Transverse colon (tissue), 4 donors: ENCODE results near the gene FBXL15. TPM values are rescaled to one million over a fixed set of nuclear protein-coding genes. Genes with fewer than 3 reads are reported as not detected.

ENCODE experiments used
- DNase-seq: peaks from one replicate; pipeline ENCODE4 v3.0.0-alpha.2; 2019
- H3K27ac ChIP-seq, 4 donors: fragments of 200-600 bp; sonication (generic); 2 replicates each; pipeline ENCODE4 v1.5.1; 2016 to 2018; ENCODE audit warnings: inconsistent platforms in 4 of 4
- H3K27me3 ChIP-seq: fragments of 200-600 bp; sonication (generic); 2 replicates; pipeline ENCODE4 v1.5.1; 2017; ENCODE audit warnings: inconsistent platforms
- H3K36me3 ChIP-seq, 4 donors: fragments of 200-600 bp; sonication (generic); 2 replicates each; pipeline ENCODE4 v1.5.1; 2017 to 2019; ENCODE audit warnings: inconsistent platforms in 4 of 4
- H3K4me1 ChIP-seq, 4 donors: fragments of 200-600 bp; sonication (generic); 2 replicates each; pipeline ENCODE4 v1.5.1; 2017 to 2020; ENCODE audit warnings: inconsistent platforms in 4 of 4
- H3K4me3 ChIP-seq, 4 donors: fragments of 200-600 bp; sonication (generic); 1 replicate in 1 of 4; 2 replicates in 3 of 4; pipeline versions ENCODE4 v1.5.1 to v1.6.1; 2017 to 2019; ENCODE audit warnings: inconsistent platforms in 4 of 4
- H3K9me3 ChIP-seq, 2 donors: fragments of 200-600 bp; sonication (generic); 2 replicates each; pipeline ENCODE4 v1.5.1; 2017 to 2019; ENCODE audit warnings: inconsistent platforms in 2 of 2
- CTCF ChIP-seq, 5 experiments: fragments of 200-600 bp in 3 of 5; fragments of 450-650 bp in 2 of 5; sonication (generic) in 3 of 5; IDR thresholded peaks; 1 replicate in 2 of 5; 2 replicates in 3 of 5; pipeline ENCODE4 v1.5.1; 2016 to 2017; ENCODE audit warnings: antibody characterized with exemption in 5 of 5, inconsistent platforms in 3 of 5, mild to moderate bottlenecking in 2 of 5, moderate library complexity in 1 of 5
- EP300 ChIP-seq: sonication (generic); formaldehyde crosslinking; IDR thresholded peaks from one replicate; pipeline ENCODE4 v1.6.1; 2017; ENCODE audit warnings: antibody characterized with exemption, low read depth
- POLR2A ChIP-seq: fragments of 450-650 bp; IDR thresholded peaks from one replicate; pipeline ENCODE4 v1.6.1; 2016; ENCODE audit warnings: antibody characterized with exemption, mild to moderate bottlenecking, moderate library complexity
- POLR2AphosphoS5 ChIP-seq, 3 donors: sonication (generic); formaldehyde crosslinking; IDR thresholded peaks; one replicate each; pipeline ENCODE4 v1.6.1; 2016; ENCODE audit warnings: antibody characterized with exemption in 3 of 3
- WGBS, 2 donors: methylation state at CpG; one replicate each; pipeline ENCODE4 v1.1.5; 2018; ENCODE audit warnings: low coverage in 1 of 2; 5-methylcytosine and 5-hydroxymethylcytosine counted together
- in situ Hi-C, 4 donors: fragments of 200-750 bp; cut with MboI; loops; one replicate each; pipeline versions ENCODE4 v1.15.0 to v1.15.1; 2017; ENCODE audit warnings: low sequenced_read_pairs in 3 of 4, low pct_ligation_motif_present in 1 of 4, low pct_unique_long_range_greater_than_20kb in 1 of 4
- intact Hi-C: fragments of 100-400 bp; cut with DNase I; formaldehyde crosslinking; loops from one replicate; pipeline ENCODE4 v1.15.1; 2023; ENCODE audit warnings: low total_unique reads
- total RNA-seq, 4 donors: library from RNA; depleted of rRNA; stranded (reverse); fragments of >200 nt; gene quantifications; one replicate each; pipeline ENCODE4 v1.1.0, GENCODE V29; 2016

Gene FBXL15
- total RNA-seq, 4 donors from 2014 or later: 16.7 to 56.3 (median 46.0) TPM

GRCh38 chr10:102396317-102396650, 24.4 kb upstream of the FBXL15 start:
- DNase-seq: no peak
- no peaks in the 10 kb centered on the region for H3K36me3 ChIP-seq
- WGBS, 2 donors: 29% methylated on average over 4 of the region's 4 CpGs; no CpG with 5 or more reads in 1 of the 2 donors
- peaks cover 19 to 49% (median 35%) of the 10 kb centered on the region in 4 donors for H3K4me1 ChIP-seq
- peak overlapping the region; percentile 57 to 85 (median 60) for H3K4me3 ChIP-seq
- H3K27me3 ChIP-seq: no peaks in the 10 kb centered on the region
- no peak for TF ChIP-seq POLR2AphosphoS5 (IDR thresholded peaks at IDR 0.05)
- TF ChIP-seq EP300: no peak
- no peak for TF ChIP-seq CTCF (IDR thresholded peaks at IDR 0.05)
- no peak for TF ChIP-seq POLR2A
- peak overlapping the region; percentile 94 to 99 (median 98) for H3K27ac ChIP-seq
- no peaks in the 10 kb centered on the region for H3K9me3 ChIP-seq
- intact Hi-C loops: loop anchor here (10.0 kb wide), 1 partner anchor 189 kb away; no protein-coding TSS in a partner anchor
- in situ Hi-C loops: loop anchor here in 1 of 4 donors (25.0 kb wide), 1 partner anchor 191 kb away; no protein-coding TSS in a partner anchor

GRCh38 chr10:102396730-102397151, 23.9 kb upstream of the FBXL15 start:
- no peaks in the 10 kb centered on the region for H3K27me3 ChIP-seq
- peaks cover 19 to 49% (median 35%) of the 10 kb centered on the region in 4 donors for H3K4me1 ChIP-seq
- 71% methylated on average over 12 of the region's 12 CpGs; no CpG with 5 or more reads in 1 of the 2 donors for WGBS, 2 donors
- no peak for DNase-seq
- intact Hi-C loops (loop anchor here (10.0 kb wide), 1 partner anchor 188 kb away; no protein-coding TSS in a partner anchor), in situ Hi-C loops (loop anchor here in 1 of 4 donors (25.0 kb wide), 1 partner anchor 191 kb away; no protein-coding TSS in a partner anchor)
- no peak for TF ChIP-seq EP300
- no peak for TF ChIP-seq POLR2A
- no peak for TF ChIP-seq POLR2AphosphoS5 (IDR thresholded peaks at IDR 0.05)
- no peak for TF ChIP-seq CTCF (IDR thresholded peaks at IDR 0.05)
- peak overlapping the region in 2 of 4 donors; percentile 61 to 85 for H3K4me3 ChIP-seq
- no peaks in the 10 kb centered on the region for H3K36me3 ChIP-seq
- peak overlapping the region; percentile 94 to 99 (median 98) for H3K27ac ChIP-seq
- H3K9me3 ChIP-seq: no peaks in the 10 kb centered on the region

GRCh38 chr10:102397222-102398171, 23.1 kb upstream of the FBXL15 start:
- 87 to 90% methylated on average over 2 to 14 of the region's 14 CpGs for WGBS, 2 donors
- Histone ChIP-seq H3K36me3 (no peaks in the 10 kb centered on the region), H3K9me3 (no peaks in the 10 kb centered on the region), H3K27ac (peak overlapping the region; percentile 94 to 99 (median 98)), H3K4me3 (no peak overlapping the region), H3K27me3 (no peaks in the 10 kb centered on the region), H3K4me1 (peaks cover 19 to 49% (median 35%) of the 10 kb centered on the region in 4 donors)
- TF ChIP-seq POLR2A: no peak
- no peak for TF ChIP-seq EP300
- no peak for TF ChIP-seq CTCF (IDR thresholded peaks at IDR 0.05)
- no peak for TF ChIP-seq POLR2AphosphoS5 (IDR thresholded peaks at IDR 0.05)
- in situ Hi-C loops (loop anchor here in 1 of 4 donors (25.0 kb wide), 1 partner anchor 190 kb away; no protein-coding TSS in a partner anchor), intact Hi-C loops (loop anchor here (10.0 kb wide), 1 partner anchor 187 kb away; no protein-coding TSS in a partner anchor)
- no peak for DNase-seq
